ENCODE measurements around the gene CD96. TPM values are rescaled to one million over a fixed set of nuclear protein-coding genes. Genes with fewer than 3 reads are reported as not detected.
"Not testable (repeated sequence)": the region's sequence is repeated elsewhere in the genome, so short reads cannot be mapped to it uniquely, and the experiment has no call there.

CD96 gene
- total RNA-seq, 1 donor from 2014 or later: 50.5 TPM

GRCh38 chr3:111666041-111666735, 124.2 kb downstream of the CD96 start:
- Mint-ChIP-seq H3K27ac (peak overlapping the region; percentile 81), H3K9me3 (peaks cover 14% of the 10 kb centered on the region), H3K4me1 (peaks cover 45% of the 10 kb centered on the region), H3K4me3 (peak overlapping the region; percentile 15), H3K36me3 (ENCODE audit: low read depth) (peaks cover 60% of the 10 kb centered on the region), H3K27me3 (no peaks in the 10 kb centered on the region)
- intact Hi-C loops (cut with micrococcal nuclease): loop anchor here (2.0 to 5.0 kb wide), 3 partner anchors 123 to 851 kb away; partner anchors contain the start of gene CD96
- DNase-seq: no peak

- Mint-ChIP-seq H3K27ac (peak overlapping the region; percentile 81), H3K4me1 (peaks cover 52% of the 10 kb centered on the region), H3K36me3 (ENCODE audit: low read depth) (peaks cover 51% of the 10 kb centered on the region), H3K9me3 (peaks cover 11% of the 10 kb centered on the region), H3K4me3 (peak overlapping the region; percentile 57), H3K27me3 (no peaks in the 10 kb centered on the region)
- no peak for DNase-seq
- intact Hi-C loops (cut with micrococcal nuclease): loop anchor here (2.0 to 5.0 kb wide), 3 partner anchors 124 to 852 kb away; partner anchors contain the start of gene CD96
Measured at GRCh38 chr3:111667170-111667569, 125.2 kb downstream of the CD96 start.

GRCh38 chr3:111667621-111668239, 125.7 kb downstream of the CD96 start:
- DNase-seq: peak; percentile 93
- peaks cover 56% of the 10 kb centered on the region for H3K4me1 Mint-ChIP-seq
- no peaks in the 10 kb centered on the region for H3K27me3 Mint-ChIP-seq
- H3K36me3 Mint-ChIP-seq (ENCODE audit: low read depth): peaks cover 45% of the 10 kb centered on the region
- H3K27ac Mint-ChIP-seq: peak overlapping the region; percentile 81
- intact Hi-C loops (cut with micrococcal nuclease): loop anchor here (1.0 to 5.0 kb wide), 5 partner anchors 51 to 853 kb away; partner anchors contain the start of gene CD96
- peak overlapping the region; percentile 57 for H3K4me3 Mint-ChIP-seq
- peaks cover 6% of the 10 kb centered on the region for H3K9me3 Mint-ChIP-seq

- Mint-ChIP-seq H3K27me3 (no peaks in the 10 kb centered on the region), H3K27ac (peak overlapping the region; percentile 19), H3K4me1 (peaks cover 62% of the 10 kb centered on the region), H3K4me3 (no peak overlapping the region), H3K36me3 (ENCODE audit: low read depth) (peaks cover 39% of the 10 kb centered on the region), H3K9me3 (peaks cover 2% of the 10 kb centered on the region)
- no peak for DNase-seq
- intact Hi-C loops (cut with micrococcal nuclease): loop anchor here (1.0 to 5.0 kb wide), 3 partner anchors 52 to 356 kb away; no protein-coding TSS in a partner anchor
Measured at GRCh38 chr3:111668326-111668725, 126.3 kb downstream of the CD96 start.

- Mint-ChIP-seq H3K27me3 (no peaks in the 10 kb centered on the region), H3K9me3 (no peaks in the 10 kb centered on the region), H3K4me1 (peaks cover 69% of the 10 kb centered on the region), H3K27ac (peak overlapping the region; percentile 73), H3K36me3 (ENCODE audit: low read depth) (peaks cover 32% of the 10 kb centered on the region), H3K4me3 (peak overlapping the region; percentile 22)
- DNase-seq: peak; percentile 69
- intact Hi-C loops (cut with micrococcal nuclease): loop anchor here (1.0 to 5.0 kb wide), 6 partner anchors 22 to 357 kb away; no protein-coding TSS in a partner anchor
Measured at GRCh38 chr3:111668888-111669488, 127.0 kb downstream of the CD96 start.

- Mint-ChIP-seq H3K36me3 (ENCODE audit: low read depth) (peaks cover 22% of the 10 kb centered on the region), H3K4me1 (peaks cover 73% of the 10 kb centered on the region), H3K27me3 (no peaks in the 10 kb centered on the region), H3K9me3 (no peaks in the 10 kb centered on the region), H3K27ac (no peak overlapping the region), H3K4me3 (no peak overlapping the region)
- DNase-seq: no peak
- intact Hi-C loops (cut with micrococcal nuclease): loop anchor here (1.0 to 5.0 kb wide), 4 partner anchors 21 to 358 kb away; no protein-coding TSS in a partner anchor
Measured at GRCh38 chr3:111669926-111670630, 128.1 kb downstream of the CD96 start.

- H3K27me3 Mint-ChIP-seq; intact Hi-C loops (cut with micrococcal nuclease); DNase-seq; H3K9me3 Mint-ChIP-seq; H3K36me3 Mint-ChIP-seq (ENCODE audit: low read depth): not testable (repeated sequence)
- Mint-ChIP-seq H3K4me1 (peaks cover 81% of the 10 kb centered on the region), H3K4me3 (peak overlapping the region; percentile 6), H3K27ac (peak overlapping the region; percentile 42)
Measured at GRCh38 chr3:111672461-111672860, 130.5 kb downstream of the CD96 start.

- H3K4me3 Mint-ChIP-seq: peak overlapping the region; percentile 90
- DNase-seq: peak; percentile 68
- peaks cover 73% of the 10 kb centered on the region for H3K4me1 Mint-ChIP-seq
- intact Hi-C loops (cut with micrococcal nuclease): no loop called here
- peak overlapping the region; percentile 99 for H3K27ac Mint-ChIP-seq
- H3K27me3 Mint-ChIP-seq: no peaks in the 10 kb centered on the region
- peaks cover 4% of the 10 kb centered on the region for H3K36me3 Mint-ChIP-seq (ENCODE audit: low read depth)
- H3K9me3 Mint-ChIP-seq: no peaks in the 10 kb centered on the region
Measured at GRCh38 chr3:111675846-111676210, 133.8 kb downstream of the CD96 start.

GRCh38 chr3:111676211-111677006, 134.4 kb downstream of the CD96 start:
- DNase-seq: peak; percentile 73
- Mint-ChIP-seq H3K27ac (peak overlapping the region; percentile 99), H3K27me3 (no peaks in the 10 kb centered on the region), H3K4me1 (peaks cover 69% of the 10 kb centered on the region), H3K4me3 (peak overlapping the region; percentile 90), H3K9me3 (no peaks in the 10 kb centered on the region), H3K36me3 (ENCODE audit: low read depth) (peaks cover 7% of the 10 kb centered on the region)
- intact Hi-C loops (cut with micrococcal nuclease): no loop called here

- H3K27me3 Mint-ChIP-seq: no peaks in the 10 kb centered on the region
- peak overlapping the region; percentile 90 for H3K4me3 Mint-ChIP-seq
- intact Hi-C loops (cut with micrococcal nuclease): no loop called here
- no peaks in the 10 kb centered on the region for H3K9me3 Mint-ChIP-seq
- H3K27ac Mint-ChIP-seq: peak overlapping the region; percentile 75
- H3K4me1 Mint-ChIP-seq: peaks cover 72% of the 10 kb centered on the region
- H3K36me3 Mint-ChIP-seq (ENCODE audit: low read depth): peaks cover 9% of the 10 kb centered on the region
- no peak for DNase-seq
Measured at GRCh38 chr3:111677007-111677392, 135.0 kb downstream of the CD96 start.

- H3K27ac Mint-ChIP-seq: no peak overlapping the region
- no peak for DNase-seq
Measured at GRCh38 chr3:111681661-111682426, 139.8 kb downstream of the CD96 start.

GRCh38 chr3:111684640-111685039, 142.6 kb downstream of the CD96 start:
- intact Hi-C loops (cut with micrococcal nuclease): no loop called here
- no peaks in the 10 kb centered on the region for H3K9me3 Mint-ChIP-seq
- no peak for DNase-seq
- no peak overlapping the region for H3K4me3 Mint-ChIP-seq
- H3K27ac Mint-ChIP-seq: no peak overlapping the region
- H3K27me3 Mint-ChIP-seq: no peaks in the 10 kb centered on the region
- peaks cover 20% of the 10 kb centered on the region for H3K36me3 Mint-ChIP-seq (ENCODE audit: low read depth)
- peaks cover 39% of the 10 kb centered on the region for H3K4me1 Mint-ChIP-seq

More at GRCh38 chr3:111681661-111682426, 139.8 kb downstream of the CD96 start:
- Mint-ChIP-seq H3K36me3 (ENCODE audit: low read depth) (peaks cover 16% of the 10 kb centered on the region), H3K27me3 (no peaks in the 10 kb centered on the region), H3K4me1 (peaks cover 50% of the 10 kb centered on the region), H3K9me3 (no peaks in the 10 kb centered on the region), H3K4me3 (no peak overlapping the region)
- intact Hi-C loops (cut with micrococcal nuclease): no loop called here

All from activated CD4-positive, alpha-beta T cell treated with anti-CD3 and anti-CD28 coated beads, Interleukin-2, amount 10 ng/mL, durations not matched to agents 24 days and 14 days (primary cell).